T-helper 2 cell (primary cell): ENCODE results near the gene ABCA4.

ENCODE experiments used
- DNase-seq, 5 experiments: peaks; one replicate each; pipeline versions ENCODE4 v3.0.0 to v3.0.0-alpha.2; 2012 to 2022

ABCA4 gene

DNA sequence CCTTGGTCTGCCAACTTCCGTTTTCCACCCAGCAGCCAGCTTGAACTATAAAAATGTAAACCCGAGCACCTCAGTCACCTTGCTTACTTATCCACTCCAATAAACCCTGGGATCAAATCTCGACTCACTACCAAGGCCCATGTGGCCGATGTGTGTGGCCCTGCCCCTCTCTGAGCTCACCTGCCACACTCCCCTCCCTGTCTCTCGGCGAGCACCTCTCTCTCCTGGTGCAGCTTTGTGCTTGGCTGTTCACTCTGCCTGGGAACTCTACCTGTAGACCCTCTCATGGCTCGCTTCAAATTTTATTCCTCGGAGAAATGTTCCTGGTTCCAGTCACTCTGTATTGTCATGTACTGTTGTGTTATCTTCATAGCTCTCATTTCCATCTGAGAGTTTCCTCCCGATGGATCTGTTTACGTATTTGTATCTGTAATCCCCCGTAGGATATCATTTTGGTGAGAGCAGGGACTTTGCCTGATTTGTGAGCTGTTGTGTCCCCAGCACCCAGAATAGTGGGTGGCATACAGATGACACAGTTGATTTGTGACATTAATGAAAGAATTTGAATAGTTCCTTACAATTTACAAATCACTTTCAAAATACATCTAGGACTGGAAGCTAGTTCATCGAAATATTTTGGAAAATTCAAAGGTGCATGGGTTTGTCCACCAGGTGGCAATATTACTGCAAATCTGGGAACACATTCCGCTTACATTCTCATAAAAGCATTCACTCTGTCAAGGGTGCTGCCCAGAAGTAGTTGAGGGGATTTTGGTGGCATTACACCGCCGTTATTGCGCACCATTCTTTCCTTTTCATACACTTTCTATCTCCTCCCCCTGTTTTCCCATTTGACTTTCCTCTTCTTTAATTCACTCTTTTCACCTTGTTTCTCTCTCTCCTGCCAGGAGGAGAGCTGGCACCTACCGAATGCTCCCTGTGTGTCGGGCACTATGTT is 95.3 kb downstream of the ABCA4 start:
- peak in 1 of 5 experiments; percentile 14 for DNase-seq

GRCh38 chr1:94024104-94024792 is 96.7 kb downstream of the ABCA4 start:
- DNase-seq: no peak

- no peak for DNase-seq
These were observed 98.3 kb downstream of the ABCA4 start for GRCh38 chr1:94022471-94023189.

DNA sequence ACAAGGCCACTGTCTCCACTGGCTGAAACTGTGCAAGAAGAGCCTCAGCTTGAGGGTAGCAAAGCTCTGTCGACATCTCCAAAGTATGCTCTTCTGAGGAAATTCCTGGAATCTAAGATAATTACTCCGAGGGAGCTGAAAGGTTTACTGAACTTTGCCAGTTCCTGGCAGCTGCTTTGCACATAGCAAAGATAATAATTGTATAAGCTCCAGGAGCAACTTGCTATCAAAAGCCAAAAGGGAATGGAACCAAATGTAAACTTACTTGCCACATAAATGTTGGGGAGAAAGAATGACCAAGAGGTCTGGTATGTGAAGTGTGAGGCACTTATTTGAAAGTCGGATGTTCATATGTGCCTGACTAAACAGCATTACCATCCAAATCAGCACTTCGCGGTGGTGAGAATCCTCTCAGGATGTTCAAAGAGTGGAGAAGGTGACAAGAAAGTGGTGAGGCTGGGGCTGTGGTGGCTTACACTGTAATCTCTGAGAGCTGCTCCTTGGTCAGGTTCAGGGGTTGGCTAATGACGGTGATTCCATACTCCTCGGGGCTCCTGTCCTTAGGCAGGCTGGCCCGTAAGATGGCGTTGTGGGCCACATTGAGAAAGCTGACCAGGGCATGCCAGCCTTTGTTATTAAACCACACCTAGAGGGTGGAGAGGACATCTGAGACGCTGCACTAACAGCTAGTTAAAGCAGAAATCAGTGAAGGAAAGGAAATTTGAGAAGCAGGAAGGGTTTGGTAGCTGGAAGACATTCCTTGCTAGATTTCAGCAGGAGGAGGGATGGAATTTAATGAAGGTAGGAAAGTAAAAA is 100.0 kb downstream of the ABCA4 start:
- DNase-seq: no peak

GRCh38 chr1:94019327-94019726 is 101.6 kb downstream of the ABCA4 start:
- no peak for DNase-seq

DNA sequence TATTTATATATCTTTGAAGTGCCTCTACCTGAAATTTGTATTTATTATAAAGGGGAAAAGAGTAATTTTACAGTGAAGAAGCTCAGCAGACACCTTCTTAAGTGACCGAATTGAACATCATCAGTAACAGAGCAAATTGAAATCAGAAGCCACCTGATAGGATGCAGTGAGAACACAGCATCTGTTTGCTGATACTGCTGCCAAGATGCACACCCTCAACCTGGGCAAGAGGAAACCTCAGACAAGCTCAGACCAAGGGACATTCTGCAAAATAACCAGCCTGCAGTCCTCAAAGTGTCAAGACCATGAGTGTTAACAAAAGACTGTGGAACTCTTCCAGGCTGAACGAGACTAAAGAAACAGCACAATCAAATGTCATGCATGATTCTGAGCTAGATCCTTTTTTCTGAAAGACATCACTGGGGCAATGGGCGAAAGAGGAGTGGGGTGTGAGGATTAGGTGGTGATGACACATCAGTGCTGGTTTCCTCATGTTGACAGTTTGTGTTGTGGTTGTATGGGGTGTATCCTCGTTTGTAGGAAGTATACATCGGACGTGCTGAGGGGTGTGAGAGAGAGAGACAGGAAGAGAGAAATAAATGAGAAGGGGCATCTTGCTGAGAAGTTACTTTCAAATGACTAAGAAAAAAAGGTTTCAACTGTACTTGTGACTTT is 103.7 kb downstream of the ABCA4 start:
- DNase-seq: peak in 2 of 5 experiments; percentile 43 to 89

DNA sequence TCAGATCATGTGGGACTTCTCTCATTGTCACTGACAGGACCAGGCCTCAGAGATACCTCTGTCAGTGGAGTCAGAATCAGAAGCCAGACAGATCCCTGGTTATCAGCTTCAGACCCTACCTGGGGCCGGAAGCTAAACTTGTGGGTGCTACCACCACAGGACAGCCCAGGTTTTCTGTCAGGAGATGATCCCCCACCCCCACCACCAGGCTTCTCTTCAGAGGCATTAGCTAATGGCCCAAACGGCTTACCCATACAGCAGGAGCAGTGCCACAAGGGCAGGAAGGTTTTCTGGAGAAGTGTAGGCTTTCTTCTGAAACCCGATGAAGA is 105.5 kb downstream of the ABCA4 start:
- DNase-seq: no peak

- no peak for DNase-seq
These were observed 106.1 kb downstream of the ABCA4 start for GRCh38 chr1:94014635-94015488.

- DNase-seq: no peak
These were observed 106.9 kb downstream of the ABCA4 start for GRCh38 chr1:94014087-94014486.

- DNase-seq: no peak
These were observed 107.5 kb downstream of the ABCA4 start for GRCh38 chr1:94013367-94013878.

DNA sequence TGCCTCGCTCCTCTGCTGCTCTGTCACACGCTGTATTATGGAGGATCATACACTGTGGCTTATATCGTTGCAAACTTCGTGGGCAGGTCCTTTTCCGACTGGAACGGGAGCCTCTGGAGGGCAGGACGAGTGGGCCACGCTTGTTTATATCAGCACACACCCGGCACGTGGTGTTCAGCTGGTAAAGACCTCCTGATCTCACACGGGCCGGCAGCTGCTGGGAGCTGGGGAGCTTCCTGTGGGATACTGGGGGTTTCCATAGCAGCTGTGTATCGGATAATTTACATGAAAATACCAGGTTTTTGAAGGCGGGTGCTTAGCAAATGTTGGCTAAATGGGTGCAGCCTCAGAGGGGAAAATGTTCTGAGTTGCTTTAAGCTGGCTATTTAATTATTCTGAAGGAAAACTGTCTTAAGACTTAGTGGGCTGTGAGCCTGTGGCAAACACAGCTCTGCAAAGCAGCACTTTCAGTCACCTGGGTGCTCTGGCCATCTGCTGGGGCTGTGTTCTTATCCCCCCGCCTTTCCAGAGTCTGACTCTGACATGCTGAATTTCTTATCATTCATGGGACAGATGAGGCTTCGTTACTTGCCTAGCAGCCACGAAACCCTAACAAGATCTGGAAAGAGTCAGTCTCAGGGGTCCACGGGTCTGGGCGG is 108.1 kb downstream of the ABCA4 start:
- DNase-seq: no peak

DNA sequence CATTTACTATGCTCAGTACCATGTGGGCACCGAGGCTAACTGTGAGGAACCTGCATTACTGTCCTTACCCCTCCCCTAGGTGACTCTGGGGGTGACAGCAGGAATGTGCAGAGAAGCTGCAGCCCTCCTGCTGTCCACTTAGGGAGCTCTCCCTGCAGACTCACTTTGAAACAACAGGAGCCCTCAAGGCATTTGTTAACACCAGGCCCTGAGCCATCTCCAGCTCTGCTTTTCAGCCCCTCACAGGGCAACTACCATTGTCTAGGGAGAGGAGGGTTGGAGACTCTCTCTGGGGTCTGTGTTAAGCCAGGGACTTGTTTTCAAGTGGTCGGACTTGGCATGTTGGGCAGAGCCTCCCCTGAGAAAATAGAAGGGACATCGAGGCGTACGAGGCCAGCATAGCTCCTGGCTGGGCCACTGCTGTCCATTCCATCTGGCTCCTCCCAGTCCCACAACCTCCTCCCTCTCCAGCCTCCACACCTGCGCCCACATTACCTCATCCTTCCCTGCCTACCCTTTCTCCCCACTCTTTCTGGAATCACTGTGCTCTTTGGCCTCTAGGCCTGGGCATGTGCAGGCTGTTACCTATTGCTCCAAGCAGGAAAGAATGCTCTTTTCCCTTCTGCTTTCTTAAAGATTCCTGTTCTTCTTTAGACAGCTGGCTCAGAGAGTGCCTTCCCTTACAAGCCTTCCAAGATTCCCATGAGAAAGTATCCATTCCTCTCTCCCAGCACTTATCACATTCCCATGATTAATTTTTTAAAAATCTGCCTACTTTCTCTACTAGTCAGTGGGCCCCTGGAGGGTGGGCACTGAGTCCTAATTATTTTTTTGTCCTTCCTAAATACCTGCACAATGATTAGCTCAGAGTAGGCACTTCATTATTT is 109.0 kb downstream of the ABCA4 start:
- no peak for DNase-seq

GRCh38 chr1:94011129-94011528 is 109.8 kb downstream of the ABCA4 start:
- no peak for DNase-seq

DNA sequence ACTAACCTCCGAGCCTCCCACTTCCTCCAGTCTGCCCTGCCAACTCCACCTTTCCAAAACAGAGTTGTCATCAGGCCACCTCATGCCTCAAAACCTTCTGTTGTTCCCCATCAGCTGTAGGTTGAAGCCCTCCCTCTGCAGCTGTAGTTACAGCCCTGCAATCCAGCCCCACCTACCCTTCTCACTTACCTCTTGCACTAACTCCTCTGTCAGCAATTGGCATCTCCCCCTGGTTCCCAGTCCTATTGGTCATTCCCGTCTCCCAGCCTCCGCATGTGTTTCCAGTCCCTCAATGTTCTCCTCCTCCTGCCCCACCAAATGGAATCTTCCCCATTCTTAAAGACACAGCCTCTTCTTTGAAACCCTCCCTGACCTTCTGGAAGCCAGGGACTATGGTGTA is 111.6 kb downstream of the ABCA4 start:
- no peak for DNase-seq

GRCh38 chr1:94006604-94007003 is 114.3 kb downstream of the ABCA4 start:
- no peak for DNase-seq

GRCh38 chr1:94004924-94005323 is 116.0 kb downstream of the ABCA4 start:
- DNase-seq: no peak

DNA sequence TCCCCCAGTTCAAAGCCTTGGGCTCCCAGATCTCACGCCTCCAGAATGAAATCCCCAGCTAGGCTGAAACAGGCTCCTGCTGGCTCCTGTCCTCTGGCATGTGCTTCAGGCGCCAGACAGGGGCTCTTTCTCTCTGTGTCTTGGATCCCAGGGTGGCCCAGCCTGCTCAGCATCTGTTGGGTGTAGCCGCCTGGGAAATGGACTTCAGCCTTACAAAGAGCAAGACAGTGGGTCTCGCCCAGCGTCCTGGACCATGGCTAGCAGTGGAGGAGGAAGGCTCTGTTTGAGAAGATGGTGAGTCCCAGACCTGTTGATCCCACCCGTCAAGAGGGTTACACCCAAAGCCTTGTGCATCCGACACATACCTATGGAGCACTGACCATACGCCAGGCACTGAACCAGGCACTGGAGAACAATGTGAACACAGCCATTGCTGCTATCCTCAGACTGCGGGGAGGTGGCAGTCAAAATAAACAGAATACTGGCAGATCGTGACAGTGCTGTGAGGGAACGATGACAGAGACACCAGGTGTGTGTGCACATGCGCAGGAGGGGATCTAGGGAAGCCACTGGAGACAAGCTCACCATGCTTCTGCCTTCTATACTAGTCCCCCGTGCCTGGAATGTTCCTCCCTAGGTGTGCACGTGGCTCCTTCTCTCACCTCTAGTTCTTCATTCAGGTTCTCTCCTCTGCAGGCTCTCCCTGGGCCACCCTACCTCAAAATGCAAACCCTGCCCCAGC is 118.7 kb downstream of the ABCA4 start:
- DNase-seq: no peak

- no peak for DNase-seq
These were observed 119.4 kb downstream of the ABCA4 start for GRCh38 chr1:94001397-94002045.
